CD4-positive, alpha-beta T cell treated with Interleukin-17A for 1 hour (primary cell): ENCODE data around the gene GIMAP6.
"Not testable (repeated sequence)": the region's sequence is repeated elsewhere in the genome, so short reads cannot be mapped to it uniquely, and the experiment has no call there.

ENCODE experiments used
- DNase-seq: peaks from one replicate; pipeline ENCODE4 v3.0.0-alpha.2; 2020

GIMAP6 gene

DNA sequence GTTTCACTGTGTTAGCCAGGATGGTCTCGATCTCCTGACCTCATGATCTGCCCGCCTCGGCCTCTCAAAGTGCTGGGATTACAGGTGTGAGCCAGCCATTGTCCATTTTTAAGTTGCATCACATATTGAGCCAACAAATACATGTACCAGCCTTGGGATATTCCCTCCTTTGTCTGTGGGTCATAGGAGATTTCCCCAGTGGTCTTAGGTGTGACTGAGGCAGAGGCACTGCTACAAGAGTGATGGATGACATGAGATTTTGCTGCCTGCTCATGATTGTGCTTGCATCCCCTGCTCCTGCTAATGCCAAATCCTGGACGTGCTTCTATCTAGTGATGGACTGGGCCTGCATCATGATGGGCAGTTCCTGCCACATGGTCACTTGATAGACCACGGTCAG, 10.7 kb upstream of the GIMAP6 start:
- no peak for DNase-seq

DNA sequence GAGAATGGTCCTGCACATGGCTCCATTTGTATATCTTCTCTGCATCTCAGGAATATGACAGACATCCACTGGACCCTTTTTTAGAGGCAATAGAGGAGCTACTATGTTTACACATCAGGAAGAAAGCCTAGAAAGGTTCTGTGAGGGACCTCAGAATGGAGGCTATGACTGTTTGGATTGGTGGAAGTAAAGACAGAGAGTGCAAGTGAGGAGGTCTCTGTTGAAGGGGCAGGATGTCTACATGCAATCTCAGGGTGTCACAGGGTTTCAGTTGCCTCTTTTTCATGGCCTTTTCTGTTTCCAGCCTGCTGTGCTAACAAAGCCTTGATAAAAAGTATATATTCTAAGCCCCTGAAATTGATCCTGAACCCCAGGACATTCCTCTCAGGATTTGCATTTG, 9.7 kb upstream of the GIMAP6 start:
- no peak for DNase-seq

DNA sequence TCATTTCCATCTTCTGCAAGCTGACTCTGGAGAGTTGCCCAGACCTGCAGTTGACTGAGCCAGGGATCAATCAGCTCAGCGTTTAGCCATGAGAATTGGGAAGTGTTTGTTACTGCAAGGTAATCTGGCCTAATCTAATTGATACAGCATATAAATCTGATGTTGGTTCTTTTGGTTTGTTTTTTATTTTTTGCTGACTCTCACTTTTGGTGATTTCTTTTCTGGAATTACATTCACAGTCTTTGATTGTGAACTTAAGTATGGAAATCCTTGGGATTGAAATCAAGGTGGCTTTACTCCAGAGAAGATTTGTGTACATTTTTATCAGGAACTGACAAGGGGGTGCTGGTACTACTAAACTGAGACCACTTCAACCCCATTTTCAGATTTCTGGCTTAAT, 1.7 kb upstream of the GIMAP6 start:
- no peak for DNase-seq

DNA sequence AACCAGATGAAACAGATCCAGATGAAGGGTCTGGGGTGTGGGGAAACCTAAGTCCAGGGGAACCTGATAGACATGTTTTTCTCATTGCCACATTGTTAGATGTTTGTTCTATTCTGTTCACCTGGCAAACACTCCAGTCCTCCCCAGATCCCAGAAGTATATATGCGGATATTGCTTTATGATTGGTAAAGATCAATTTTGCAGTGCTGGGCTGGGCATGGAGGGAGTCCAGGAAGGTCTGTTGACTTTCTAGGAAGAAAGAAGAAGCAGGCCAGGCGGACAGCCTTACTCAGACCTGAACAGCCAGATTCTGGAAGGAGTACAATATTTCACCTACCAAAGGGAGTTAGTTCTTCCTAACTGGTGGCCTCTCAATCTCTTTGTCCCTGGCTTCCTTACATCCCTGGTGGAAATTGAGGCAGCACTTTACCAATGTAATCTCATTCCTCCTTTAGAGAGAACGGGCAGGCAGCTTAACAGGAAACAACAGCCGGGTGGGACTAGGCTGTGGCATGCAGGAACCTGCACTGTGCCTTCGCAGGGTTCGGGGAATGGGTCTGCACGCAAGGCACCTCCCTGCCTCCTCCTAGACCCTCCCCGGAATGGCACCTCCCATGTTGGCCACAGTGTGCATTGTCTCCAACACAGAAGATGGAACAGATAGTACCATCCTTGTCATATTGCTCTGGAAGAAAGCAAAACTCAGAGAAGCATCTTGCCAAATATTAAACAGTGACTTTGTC, 930 bp downstream of the GIMAP6 start:
- peak; percentile 51 for DNase-seq

DNA sequence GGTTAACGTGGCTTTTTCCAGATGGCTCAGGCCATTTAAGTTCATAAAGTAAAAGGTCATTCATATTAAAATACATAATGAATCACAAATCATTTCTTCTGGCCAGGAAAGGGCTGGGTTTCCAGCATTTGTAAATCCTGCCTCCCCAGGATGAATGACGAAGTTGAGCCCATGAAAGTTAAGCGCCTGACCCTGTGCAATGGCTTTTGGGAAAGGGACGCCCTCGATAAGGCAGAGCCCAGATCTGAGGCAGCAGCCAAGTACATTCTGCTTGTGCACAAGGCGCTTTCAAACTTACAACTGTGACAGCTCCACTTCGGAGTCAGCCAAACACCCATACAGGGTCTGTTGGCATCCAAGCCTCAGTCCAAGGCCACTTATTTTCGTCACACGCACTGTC, 2.8 kb downstream of the GIMAP6 start:
- DNase-seq: no peak

DNA sequence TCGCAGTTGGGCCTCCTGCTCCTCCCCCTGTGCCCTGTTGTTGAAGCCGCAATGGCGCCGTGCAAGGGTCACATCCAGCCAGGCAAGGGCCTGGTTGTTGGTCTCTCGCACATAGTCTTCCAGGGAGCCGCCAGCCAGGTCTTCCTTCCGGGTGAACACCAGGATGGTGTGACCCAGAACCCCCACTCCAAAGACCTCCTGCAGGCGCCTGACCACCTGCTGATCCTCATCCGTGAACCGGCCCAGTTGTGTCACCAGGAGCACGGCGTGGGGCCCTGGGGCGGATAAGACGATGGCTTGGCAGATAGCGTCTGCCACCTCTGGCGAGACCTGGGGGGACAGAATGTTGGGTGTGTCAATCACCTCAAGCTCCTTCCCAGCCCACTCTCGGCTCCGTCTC, 4.2 kb downstream of the GIMAP6 start:
- no peak for DNase-seq

DNA sequence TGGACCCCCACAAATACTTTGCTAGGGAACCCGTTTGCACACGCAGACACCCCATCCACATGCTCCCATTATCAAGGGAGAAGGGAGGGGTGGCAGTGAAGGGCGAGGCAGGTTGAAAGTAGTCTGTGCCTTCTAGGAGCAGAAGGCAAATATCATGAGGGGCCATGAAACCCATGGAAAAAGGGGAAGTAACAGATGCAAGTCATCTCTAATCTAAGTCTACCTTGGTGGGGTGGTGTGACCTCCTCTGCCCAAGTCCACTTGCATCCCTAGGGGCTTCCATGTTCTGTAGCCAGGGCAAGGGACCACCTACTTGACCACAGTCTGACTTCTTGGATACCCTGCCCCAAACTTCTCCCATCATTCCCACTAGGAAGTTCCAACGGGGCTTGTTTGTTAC, 5.5 kb downstream of the GIMAP6 start:
- no peak for DNase-seq

DNA sequence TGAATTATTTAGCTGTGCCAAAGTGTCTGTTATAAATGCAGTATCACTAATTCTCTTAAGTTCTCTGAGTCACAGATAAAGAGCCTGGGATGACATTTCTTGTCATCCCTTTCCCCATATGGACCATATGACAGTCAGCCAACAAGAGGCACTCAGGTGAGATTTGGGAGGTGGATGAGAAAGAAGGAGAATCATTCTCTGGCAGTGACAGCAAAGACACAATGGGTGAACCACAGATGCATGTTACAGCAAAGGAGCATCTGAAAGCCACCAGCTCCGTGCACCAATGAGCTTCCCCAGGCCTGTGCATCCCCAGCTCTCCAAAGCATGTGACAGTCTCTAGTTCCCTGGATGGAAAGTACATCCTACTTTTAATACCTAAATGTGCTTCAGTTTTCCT, 10.8 kb downstream of the GIMAP6 start:
- DNase-seq: no peak

DNA sequence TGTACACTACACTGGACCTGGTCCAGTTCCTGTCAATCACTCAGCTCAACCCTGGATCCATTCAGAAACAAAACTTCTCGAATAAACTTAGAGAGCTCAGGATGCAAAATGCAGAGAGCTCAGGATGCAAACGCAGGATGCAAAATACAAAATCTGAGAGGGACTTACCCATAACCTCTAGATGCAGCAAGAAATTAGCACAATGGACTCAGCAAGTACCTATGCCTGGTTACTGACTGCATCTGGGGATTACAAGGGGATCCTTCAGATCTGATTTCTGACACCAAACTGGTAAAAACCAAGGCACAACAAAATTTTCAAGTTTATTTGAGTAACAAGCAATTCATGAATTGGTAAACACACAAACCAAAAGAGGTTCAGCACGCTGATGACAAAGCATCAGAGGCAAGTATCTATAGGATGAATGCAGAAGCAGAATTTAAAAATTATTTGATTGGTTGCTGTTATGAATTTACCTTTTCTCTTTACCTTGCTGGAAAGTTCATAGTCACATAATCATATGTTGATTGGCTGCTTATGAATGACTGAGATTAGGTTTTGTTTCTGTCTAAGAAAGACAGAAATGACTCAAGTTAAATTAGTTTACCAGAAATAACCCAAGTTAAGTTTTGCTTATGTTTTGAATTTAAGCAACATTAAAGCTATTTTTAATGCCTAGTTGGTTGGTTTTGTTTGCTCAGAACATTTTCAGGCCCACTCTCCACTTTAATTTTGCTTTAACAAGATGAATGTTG, 11.4 kb downstream of the GIMAP6 start:
- DNase-seq: no peak

DNA sequence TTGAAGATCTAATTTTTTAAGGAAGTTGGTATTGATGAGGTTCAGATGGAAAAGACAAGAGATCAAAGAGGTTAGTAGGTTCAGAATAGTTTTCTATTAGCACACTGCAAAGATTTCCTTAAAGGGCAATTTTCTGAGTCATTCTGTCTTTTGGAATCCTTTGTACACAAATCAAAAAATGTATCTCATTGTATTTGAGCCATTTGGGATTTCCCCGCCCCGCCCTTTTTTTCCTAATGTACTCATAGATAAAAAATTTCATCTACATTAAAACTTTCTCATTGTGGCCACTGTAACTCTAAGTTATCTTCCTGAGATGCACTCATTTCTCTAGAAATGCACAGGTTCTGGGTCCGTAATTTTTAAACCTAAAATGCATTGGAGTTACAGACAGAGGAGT, 12.1 kb downstream of the GIMAP6 start:
- DNase-seq: no peak

DNA sequence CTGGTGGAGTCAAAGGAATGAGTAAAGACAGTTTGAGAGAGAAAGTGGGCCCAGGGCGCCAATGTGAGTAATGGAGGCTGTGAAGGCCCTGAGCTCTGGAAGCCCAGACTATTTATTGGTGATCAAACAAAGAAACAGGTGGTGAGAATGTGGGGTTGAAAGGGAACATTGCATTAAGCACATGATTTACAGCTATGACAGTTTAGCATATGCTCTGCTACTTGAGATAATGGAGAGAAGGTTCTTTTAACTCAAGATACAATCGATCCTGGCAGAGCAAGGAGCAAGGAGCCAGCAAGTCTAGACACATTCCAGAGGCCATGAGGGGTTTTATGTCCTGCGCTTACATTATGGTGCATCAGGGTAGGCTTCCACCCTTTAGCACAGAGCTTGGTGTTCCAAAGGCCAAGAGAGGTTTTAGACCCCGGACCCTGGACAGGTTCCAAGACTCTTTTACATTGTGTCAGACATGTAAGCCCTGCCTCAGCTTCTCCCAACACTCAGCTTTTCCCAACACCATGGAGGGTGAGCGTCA, 16.9 kb downstream of the GIMAP6 start:
- DNase-seq: not testable (repeated sequence)

DNA sequence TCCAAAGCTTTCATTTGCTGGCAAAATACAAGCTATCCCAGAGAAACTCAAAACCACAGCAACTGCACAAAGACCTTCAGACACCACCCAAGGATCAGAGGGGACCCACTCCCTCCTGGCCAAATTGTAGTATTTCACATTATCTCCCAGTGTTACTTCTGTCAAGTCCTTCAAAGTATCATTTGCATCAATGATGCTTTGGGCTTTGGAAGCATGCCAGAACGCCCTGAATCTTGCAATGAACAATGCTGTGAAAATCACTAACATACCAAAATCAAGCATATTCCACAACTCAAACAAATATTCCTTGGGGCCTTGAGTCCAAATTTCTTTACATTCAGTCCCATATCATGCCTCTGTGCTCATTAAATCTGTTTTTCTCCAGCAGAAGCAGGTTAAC, 17.8 kb downstream of the GIMAP6 start:
- not testable (repeated sequence) for DNase-seq

DNA sequence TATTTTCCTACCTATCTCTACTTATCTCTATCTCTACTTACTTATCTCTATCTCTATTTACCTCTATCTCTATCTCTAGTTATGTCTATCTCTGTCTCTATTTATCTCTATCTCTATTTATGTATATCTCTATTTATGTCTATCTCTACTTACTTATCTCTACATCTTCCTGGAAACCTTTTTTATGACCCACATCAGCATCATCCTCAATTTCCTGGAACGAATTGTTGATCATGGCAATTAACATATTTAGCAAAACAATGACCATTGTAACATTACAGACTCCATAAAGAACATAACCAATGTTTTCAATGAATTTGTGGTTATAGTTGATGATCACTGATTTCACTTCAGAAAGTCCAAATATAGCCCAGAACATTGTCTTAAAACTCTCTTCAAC, 18.3 kb downstream of the GIMAP6 start:
- DNase-seq: no peak

DNA sequence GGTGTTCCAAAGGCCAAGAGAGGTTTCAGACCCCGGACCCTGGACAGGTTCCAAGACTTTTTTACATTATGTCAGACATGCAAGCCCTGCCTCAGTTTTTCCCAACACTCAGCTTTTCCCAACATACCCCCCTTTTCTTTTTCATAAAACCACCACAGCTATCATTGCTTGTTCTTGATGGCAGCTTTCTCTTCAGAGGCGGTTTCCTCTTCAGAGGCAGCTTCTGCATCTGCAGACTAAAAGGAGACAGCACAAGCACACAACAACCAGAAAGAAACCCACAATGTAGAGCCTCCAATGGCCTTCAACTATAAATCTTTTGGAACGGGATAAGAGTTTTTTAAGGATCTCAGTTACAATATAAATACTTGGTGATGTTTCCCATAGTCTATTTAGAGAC, 19.3 kb downstream of the GIMAP6 start:
- DNase-seq: no peak

DNA sequence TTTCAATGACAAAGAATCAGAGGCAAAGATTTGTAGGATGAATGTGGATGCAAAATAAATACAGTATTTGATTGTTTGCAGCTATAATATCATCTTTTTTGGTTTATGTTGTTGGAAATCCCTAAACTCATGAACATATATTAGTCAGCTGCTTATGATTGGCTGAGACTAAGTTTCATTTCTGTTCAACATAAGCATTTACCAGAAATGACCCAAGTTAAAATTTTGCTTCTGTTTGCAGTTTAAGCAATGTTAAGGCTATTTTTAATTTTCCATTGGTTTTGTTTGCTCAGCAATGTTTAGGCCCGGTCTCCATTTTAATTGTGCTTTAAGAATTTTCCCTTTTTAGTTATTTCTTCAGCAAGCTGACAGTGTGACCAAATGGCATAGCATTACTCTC, 22.0 kb downstream of the GIMAP6 start:
- no peak for DNase-seq

DNA sequence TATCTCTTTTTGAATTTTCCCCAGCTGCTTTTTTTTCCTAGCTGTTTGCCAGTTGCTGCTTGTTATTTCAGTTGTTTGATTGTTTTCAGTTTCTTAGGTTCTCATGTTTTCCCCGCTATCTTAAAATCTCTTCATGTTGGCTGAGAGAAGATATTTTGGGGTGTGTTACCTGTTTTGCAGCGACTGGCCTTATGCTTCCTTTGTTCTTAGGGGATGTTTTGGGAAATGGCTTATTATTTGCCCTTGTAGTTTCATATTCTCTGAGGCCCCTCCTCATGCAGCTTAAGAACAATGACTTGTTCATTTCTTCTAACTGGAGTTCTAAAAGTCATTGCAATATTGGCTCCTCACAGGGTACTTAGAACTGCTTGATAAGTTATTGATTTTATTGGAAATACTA, 28.6 kb downstream of the GIMAP6 start:
- peak; percentile 33 for DNase-seq

DNA sequence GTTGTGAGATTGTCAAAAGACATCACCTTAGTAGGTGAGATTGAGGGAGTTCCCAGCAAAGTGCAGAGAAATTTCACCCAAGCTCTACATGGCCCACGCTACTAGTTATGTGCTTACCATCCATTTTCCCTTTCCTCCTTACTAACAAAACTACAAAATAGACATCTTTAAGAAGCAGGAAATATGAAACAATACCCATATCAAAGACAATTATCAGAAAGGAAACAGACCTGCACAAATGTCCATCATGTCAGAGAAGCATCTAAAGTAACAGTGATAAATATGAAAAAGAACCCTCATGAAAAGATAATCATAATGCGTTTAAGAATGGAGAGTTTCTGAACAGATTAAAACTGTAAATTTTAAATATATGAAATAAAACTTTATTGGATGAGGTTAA, 36.8 kb downstream of the GIMAP6 start:
- no peak for DNase-seq

DNA sequence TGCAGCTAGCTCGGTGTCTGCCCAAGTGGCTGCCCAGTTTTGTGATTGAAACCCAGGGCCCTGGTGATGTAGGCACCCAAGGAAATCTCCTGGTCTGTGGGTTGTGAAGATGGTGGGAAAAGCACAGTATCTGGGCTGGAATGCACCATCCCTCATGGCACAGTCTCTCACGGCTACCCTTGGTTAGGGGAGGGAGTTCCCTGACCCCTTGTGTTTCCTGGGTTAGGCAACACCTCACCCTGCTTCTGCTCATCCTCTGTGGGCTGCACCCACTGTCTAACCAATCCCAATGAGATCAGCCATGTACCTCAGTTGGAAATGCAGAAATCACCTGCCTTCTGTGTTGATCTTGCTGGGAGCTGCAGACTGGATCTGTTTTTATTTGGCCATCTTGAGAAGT, 37.4 kb downstream of the GIMAP6 start:
- DNase-seq: no peak

DNA sequence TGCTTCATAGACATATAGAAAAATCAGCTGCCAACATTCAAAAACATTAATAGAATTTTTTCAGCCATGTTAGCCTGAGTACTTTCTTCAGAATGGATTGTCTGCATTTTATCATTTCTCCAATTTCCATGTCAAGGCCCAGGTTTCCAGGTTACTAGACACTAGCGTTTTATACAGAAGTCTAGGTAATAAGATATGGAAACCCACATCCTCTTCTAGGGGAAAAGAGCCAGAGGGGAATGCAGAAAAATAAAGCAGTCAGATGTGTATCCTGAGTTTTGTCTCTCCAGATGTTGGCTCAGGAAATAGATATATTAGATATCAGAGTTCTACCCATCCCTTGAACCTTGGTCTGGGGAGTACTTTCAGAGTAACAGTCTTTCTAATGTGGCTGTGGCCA, 44.6 kb downstream of the GIMAP6 start:
- no peak for DNase-seq

DNA sequence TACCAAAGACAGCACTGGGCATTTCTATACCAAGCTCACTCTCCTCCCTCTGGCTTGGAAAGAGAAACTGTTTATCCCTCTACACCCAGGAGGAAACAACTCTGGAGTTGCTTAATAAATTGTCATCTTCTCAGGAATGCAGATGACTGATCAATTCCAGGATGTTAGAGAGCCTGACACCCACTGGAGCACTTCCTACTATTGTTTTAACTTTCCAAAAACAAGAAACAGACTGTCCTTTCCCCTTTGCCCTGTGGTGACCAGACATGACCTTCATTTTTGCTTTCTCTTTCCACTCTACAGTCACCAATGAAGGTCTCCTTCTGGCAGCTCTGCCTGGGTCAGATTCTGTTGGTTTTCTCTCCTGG, 45.4 kb downstream of the GIMAP6 start:
- DNase-seq: no peak

DNA sequence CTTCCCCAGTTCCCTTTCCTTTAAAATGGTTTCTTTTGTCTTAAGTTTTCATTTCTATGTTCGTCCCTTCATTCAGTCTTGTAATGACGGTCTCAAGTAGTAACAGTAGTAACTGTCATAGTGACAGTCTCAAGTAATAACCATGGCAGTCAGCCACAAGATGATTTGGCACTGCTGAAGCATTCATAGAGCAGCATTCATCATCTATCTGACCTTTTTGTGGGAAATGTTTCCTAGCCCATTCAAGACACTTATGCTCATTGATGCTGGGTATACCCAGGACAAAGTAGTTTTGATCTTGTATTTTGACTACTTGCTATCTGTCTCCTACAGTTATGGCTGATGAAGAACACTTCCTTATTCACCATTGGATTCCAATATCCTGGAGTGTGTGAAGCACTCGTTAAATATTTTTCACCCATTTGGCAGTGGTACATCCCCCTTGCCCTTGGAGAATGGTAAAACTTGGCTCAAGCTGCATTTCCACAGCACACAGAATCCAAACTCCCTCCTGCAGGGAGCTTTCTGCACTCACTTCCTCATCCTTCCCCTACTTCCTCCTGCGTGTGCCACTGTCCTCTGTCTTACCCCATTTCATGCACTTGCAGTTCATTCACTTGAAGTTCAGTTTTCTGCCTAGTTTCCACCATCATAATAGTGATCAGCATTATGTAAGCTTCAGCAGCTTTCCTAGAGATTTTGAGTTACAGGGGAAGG, 46.0 kb downstream of the GIMAP6 start:
- DNase-seq: no peak

DNA sequence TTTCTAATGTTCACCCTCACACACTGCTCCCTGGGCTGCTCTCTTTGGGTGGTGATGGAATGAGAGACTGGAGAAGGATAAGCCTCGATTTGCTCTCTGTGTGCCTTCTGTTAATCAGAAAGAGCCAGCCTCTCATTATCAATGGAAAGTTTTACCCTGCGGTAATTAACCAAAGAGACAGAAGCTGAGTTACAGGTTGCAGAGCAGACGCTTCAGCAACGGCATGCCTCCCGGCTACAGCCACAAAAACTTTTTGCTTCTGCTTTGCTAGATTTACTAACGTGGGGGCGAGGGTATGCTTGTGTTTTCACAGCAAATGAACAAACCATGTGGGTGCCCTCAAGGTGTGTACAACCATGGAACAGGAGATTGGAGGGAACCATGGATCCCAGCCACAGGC, 47.0 kb downstream of the GIMAP6 start:
- DNase-seq: no peak

DNA sequence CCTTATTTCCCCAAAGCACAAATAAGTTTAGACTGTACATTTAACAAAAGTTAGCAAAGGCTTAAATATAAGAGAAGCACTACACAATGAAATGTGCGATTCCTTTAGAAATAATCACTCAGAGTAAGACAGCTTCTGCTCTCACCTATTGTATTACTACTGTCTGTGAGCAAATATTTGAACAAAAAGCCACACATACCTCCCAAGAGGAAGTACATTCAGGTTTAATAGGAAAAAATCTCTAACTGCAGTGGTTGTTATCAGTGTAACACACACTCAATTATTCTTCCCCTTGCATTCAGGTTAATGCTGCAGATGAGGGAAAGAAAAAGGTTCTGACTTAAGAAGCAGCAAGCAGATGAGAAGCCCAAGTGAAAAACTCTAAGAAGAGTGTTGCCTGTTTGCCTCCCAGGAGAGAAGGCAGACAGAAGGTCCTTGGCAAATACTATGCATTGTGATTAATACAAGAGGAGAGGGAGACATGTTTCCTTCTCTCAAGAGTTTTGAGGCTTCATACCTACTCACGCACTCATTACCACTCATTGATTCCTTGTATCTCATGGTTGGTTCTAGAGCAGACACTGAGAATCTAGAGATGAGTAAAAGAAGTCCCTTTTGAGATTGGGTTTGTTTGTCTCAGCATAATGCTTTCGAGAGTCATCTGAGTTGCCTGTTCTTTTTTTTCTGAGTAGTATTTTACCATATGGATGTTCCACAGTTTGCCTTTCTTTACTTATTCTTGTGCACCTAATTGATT, 51.4 kb downstream of the GIMAP6 start:
- no peak for DNase-seq
